ENCODE data around the gene FOXO3.

FOXO3 gene

GRCh38 chr6:108592371-108593337 is 31.9 kb downstream of the FOXO3 start:
- H3K4me3 Mint-ChIP-seq, result no peak overlapping the region
- peaks cover 22% of the 10 kb centered on the region for H3K4me1 Mint-ChIP-seq (ENCODE audit: low read depth)
- H3K27me3 Mint-ChIP-seq (ENCODE audit: low read depth), result peaks cover 27% of the 10 kb centered on the region
- H3K9me3 Mint-ChIP-seq, result no peaks in the 10 kb centered on the region
- H3K27ac Mint-ChIP-seq, result no peak overlapping the region
- no peaks in the 10 kb centered on the region for H3K36me3 Mint-ChIP-seq (ENCODE audit: low read depth)

- Mint-ChIP-seq H3K9me3 (no peaks in the 10 kb centered on the region), H3K4me1 (ENCODE audit: low read depth) (peaks cover 19% of the 10 kb centered on the region), H3K27me3 (ENCODE audit: low read depth) (peaks cover 31% of the 10 kb centered on the region), H3K36me3 (ENCODE audit: low read depth) (no peaks in the 10 kb centered on the region), H3K27ac (no peak overlapping the region), H3K4me3 (no peak overlapping the region)
Measured at GRCh38 chr6:108594151-108594550, 33.4 kb downstream of the FOXO3 start.

- Mint-ChIP-seq H3K36me3 (ENCODE audit: low read depth) (no peaks in the 10 kb centered on the region), H3K4me1 (ENCODE audit: low read depth) (peaks cover 19% of the 10 kb centered on the region), H3K4me3 (no peak overlapping the region), H3K27me3 (ENCODE audit: low read depth) (peaks cover 34% of the 10 kb centered on the region), H3K27ac (no peak overlapping the region), H3K9me3 (no peaks in the 10 kb centered on the region)
Measured at GRCh38 chr6:108594640-108595039, 33.9 kb downstream of the FOXO3 start.

GRCh38 chr6:108596956-108597355 is 36.2 kb downstream of the FOXO3 start:
- no peak overlapping the region for H3K4me3 Mint-ChIP-seq
- H3K4me1 Mint-ChIP-seq (ENCODE audit: low read depth), result peaks cover 16% of the 10 kb centered on the region
- H3K27ac Mint-ChIP-seq, result no peak overlapping the region
- H3K27me3 Mint-ChIP-seq (ENCODE audit: low read depth), result peaks cover 33% of the 10 kb centered on the region
- H3K9me3 Mint-ChIP-seq, result no peaks in the 10 kb centered on the region
- no peaks in the 10 kb centered on the region for H3K36me3 Mint-ChIP-seq (ENCODE audit: low read depth)

- Mint-ChIP-seq H3K27ac (no peak overlapping the region), H3K4me1 (ENCODE audit: low read depth) (peaks cover 10% of the 10 kb centered on the region), H3K9me3 (no peaks in the 10 kb centered on the region), H3K4me3 (no peak overlapping the region), H3K36me3 (ENCODE audit: low read depth) (no peaks in the 10 kb centered on the region), H3K27me3 (ENCODE audit: low read depth) (peaks cover 28% of the 10 kb centered on the region)
Measured at GRCh38 chr6:108597572-108598304, 37.0 kb downstream of the FOXO3 start.

GRCh38 chr6:108598305-108598863 is 37.7 kb downstream of the FOXO3 start:
- Mint-ChIP-seq H3K27me3 (ENCODE audit: low read depth) (peaks cover 23% of the 10 kb centered on the region), H3K9me3 (no peaks in the 10 kb centered on the region), H3K4me3 (no peak overlapping the region), H3K36me3 (ENCODE audit: low read depth) (no peaks in the 10 kb centered on the region), H3K4me1 (ENCODE audit: low read depth) (peaks cover 6% of the 10 kb centered on the region), H3K27ac (no peak overlapping the region)

GRCh38 chr6:108604156-108604555 is 43.4 kb downstream of the FOXO3 start:
- Mint-ChIP-seq H3K36me3 (ENCODE audit: low read depth) (no peaks in the 10 kb centered on the region), H3K27me3 (ENCODE audit: low read depth) (peaks cover 12% of the 10 kb centered on the region), H3K9me3 (no peaks in the 10 kb centered on the region), H3K27ac (no peak overlapping the region), H3K4me1 (ENCODE audit: low read depth) (no peaks in the 10 kb centered on the region), H3K4me3 (no peak overlapping the region)

- H3K9me3 Mint-ChIP-seq, result no peaks in the 10 kb centered on the region
- H3K27me3 Mint-ChIP-seq (ENCODE audit: low read depth), result peaks cover 16% of the 10 kb centered on the region
- H3K4me1 Mint-ChIP-seq (ENCODE audit: low read depth), result no peaks in the 10 kb centered on the region
- H3K36me3 Mint-ChIP-seq (ENCODE audit: low read depth), result no peaks in the 10 kb centered on the region
- no peak overlapping the region for H3K4me3 Mint-ChIP-seq
- no peak overlapping the region for H3K27ac Mint-ChIP-seq
Measured at GRCh38 chr6:108606250-108606690, 45.6 kb downstream of the FOXO3 start.

GRCh38 chr6:108608453-108609275 is 47.9 kb downstream of the FOXO3 start:
- H3K4me3 Mint-ChIP-seq, result no peak overlapping the region
- H3K4me1 Mint-ChIP-seq (ENCODE audit: low read depth), result no peaks in the 10 kb centered on the region
- peaks cover 1% of the 10 kb centered on the region for H3K36me3 Mint-ChIP-seq (ENCODE audit: low read depth)
- H3K27ac Mint-ChIP-seq, result no peak overlapping the region
- H3K27me3 Mint-ChIP-seq (ENCODE audit: low read depth), result peaks cover 23% of the 10 kb centered on the region
- peaks cover 7% of the 10 kb centered on the region for H3K9me3 Mint-ChIP-seq

- H3K4me3 Mint-ChIP-seq, result no peak overlapping the region
- H3K9me3 Mint-ChIP-seq, result peaks cover 7% of the 10 kb centered on the region
- H3K4me1 Mint-ChIP-seq (ENCODE audit: low read depth), result no peaks in the 10 kb centered on the region
- H3K27ac Mint-ChIP-seq, result no peak overlapping the region
- H3K27me3 Mint-ChIP-seq (ENCODE audit: low read depth), result peaks cover 30% of the 10 kb centered on the region
- peaks cover 2% of the 10 kb centered on the region for H3K36me3 Mint-ChIP-seq (ENCODE audit: low read depth)
Measured at GRCh38 chr6:108609276-108609769, 48.6 kb downstream of the FOXO3 start.

- H3K4me1 Mint-ChIP-seq (ENCODE audit: low read depth), result no peaks in the 10 kb centered on the region
- peaks cover 2% of the 10 kb centered on the region for H3K36me3 Mint-ChIP-seq (ENCODE audit: low read depth)
- no peak overlapping the region for H3K4me3 Mint-ChIP-seq
- peaks cover 7% of the 10 kb centered on the region for H3K9me3 Mint-ChIP-seq
- no peak overlapping the region for H3K27ac Mint-ChIP-seq
- peaks cover 36% of the 10 kb centered on the region for H3K27me3 Mint-ChIP-seq (ENCODE audit: low read depth)
Measured at GRCh38 chr6:108610270-108610839, 49.6 kb downstream of the FOXO3 start.

GRCh38 chr6:108610957-108611586 is 50.4 kb downstream of the FOXO3 start:
- no peak overlapping the region for H3K27ac Mint-ChIP-seq
- peaks cover 33% of the 10 kb centered on the region for H3K27me3 Mint-ChIP-seq (ENCODE audit: low read depth)
- H3K4me3 Mint-ChIP-seq, result no peak overlapping the region
- H3K36me3 Mint-ChIP-seq (ENCODE audit: low read depth), result peaks cover 2% of the 10 kb centered on the region
- H3K4me1 Mint-ChIP-seq (ENCODE audit: low read depth), result no peaks in the 10 kb centered on the region
- peaks cover 7% of the 10 kb centered on the region for H3K9me3 Mint-ChIP-seq

GRCh38 chr6:108612852-108613251 is 52.1 kb downstream of the FOXO3 start:
- Mint-ChIP-seq H3K4me3 (no peak overlapping the region), H3K27me3 (ENCODE audit: low read depth) (peaks cover 29% of the 10 kb centered on the region), H3K4me1 (ENCODE audit: low read depth) (no peaks in the 10 kb centered on the region), H3K9me3 (peaks cover 7% of the 10 kb centered on the region), H3K36me3 (ENCODE audit: low read depth) (peaks cover 2% of the 10 kb centered on the region), H3K27ac (no peak overlapping the region)

Data from T-helper 1 cell treated with Interleukin-12 subunit alpha and Interleukin-12 subunit beta and Interleukin-4 antibody, amounts not matched to agents 30 μg/mL and 1 μg/mL, for 36 hours (primary cell).